B cell (primary cell): ENCODE data around the gene NAA60.
"Not testable (repeated sequence)": the region's sequence is repeated elsewhere in the genome, so short reads cannot be mapped to it uniquely, and the experiment has no call there.

Experiments
- EZH2 ChIP-seq: IDR thresholded peaks from 2 replicates; pipeline ENCODE4 v1.6.1; 2012; ENCODE audit warnings: borderline replicate concordance, low read depth, mild to moderate bottlenecking, moderate library complexity, low read length; ENCODE audit not compliant: insufficient read depth, poor library complexity, severe bottlenecking
- TF ChIP-seq, protein P1 (sequence below): fragments of 200-600 bp; IDR thresholded peaks from one replicate; pipeline ENCODE4 v1.8.0; 2022; ENCODE audit warnings: antibody characterized with exemption, mild to moderate bottlenecking

DNA sequence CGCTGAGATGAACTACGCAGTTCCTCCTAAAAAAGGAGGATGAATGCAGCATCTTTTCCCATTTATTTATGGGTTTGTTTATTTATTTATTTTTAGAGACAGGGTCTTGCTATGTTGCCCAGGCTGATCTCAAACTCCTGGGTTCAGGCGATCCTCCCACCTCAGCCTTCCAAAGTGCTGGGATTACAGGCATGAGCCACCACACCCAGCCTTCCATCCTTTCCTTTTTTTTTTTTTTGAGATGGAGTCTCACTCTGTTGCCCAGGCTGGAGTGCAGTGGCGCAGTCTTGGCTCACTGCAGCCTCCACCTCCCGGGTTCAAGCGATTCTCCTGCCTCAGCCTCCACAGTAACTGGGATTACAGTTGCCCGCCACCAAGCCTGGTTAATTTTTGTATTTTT lies 31.4 kb downstream of the NAA60 start:
- TF ChIP-seq, protein P1, sequence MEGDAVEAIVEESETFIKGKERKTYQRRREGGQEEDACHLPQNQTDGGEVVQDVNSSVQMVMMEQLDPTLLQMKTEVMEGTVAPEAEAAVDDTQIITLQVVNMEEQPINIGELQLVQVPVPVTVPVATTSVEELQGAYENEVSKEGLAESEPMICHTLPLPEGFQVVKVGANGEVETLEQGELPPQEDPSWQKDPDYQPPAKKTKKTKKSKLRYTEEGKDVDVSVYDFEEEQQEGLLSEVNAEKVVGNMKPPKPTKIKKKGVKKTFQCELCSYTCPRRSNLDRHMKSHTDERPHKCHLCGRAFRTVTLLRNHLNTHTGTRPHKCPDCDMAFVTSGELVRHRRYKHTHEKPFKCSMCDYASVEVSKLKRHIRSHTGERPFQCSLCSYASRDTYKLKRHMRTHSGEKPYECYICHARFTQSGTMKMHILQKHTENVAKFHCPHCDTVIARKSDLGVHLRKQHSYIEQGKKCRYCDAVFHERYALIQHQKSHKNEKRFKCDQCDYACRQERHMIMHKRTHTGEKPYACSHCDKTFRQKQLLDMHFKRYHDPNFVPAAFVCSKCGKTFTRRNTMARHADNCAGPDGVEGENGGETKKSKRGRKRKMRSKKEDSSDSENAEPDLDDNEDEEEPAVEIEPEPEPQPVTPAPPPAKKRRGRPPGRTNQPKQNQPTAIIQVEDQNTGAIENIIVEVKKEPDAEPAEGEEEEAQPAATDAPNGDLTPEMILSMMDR = not testable (repeated sequence)
- not testable (repeated sequence) for TF ChIP-seq EZH2
